ENCODE results near the gene TMSB15B. TPM values are rescaled to one million over a fixed set of nuclear protein-coding genes. Genes with fewer than 3 reads are reported as not detected.
A peak's percentile ranks its signal among the peaks of the same experiment; 100 is the strongest.
"Not testable (repeated sequence)": the region's sequence is repeated elsewhere in the genome, so short reads cannot be mapped to it uniquely, and the experiment has no call there.

TMSB15B gene
- total and polyA plus RNA-seq, 2 donors (not counting 3 experiments of a cell fraction or from before 2014, with no cell fraction given) = 14.5 to 15.1 TPM

GRCh38 chrX:103954259-103954658, 8.2 kb upstream of the TMSB15B start:
- H3K4me1 ChIP-seq (ENCODE audit: control insufficient read depth, extremely low read depth, insufficient read depth, low read length) = no peaks in the 10 kb centered on the region
- FAIRE-seq (no peak), DNase-seq (ENCODE audit: low read depth, low spot score) (no peak)
- no peaks in the 10 kb centered on the region for H4K20me1 ChIP-seq (replicated peaks; ENCODE audit: control insufficient read depth, extremely low read depth, insufficient read depth, low read length)
- no peak for TF ChIP-seq CTCF (IDR thresholded peaks at IDR 0.05; ENCODE audit: extremely low read depth in 1 of 2, insufficient read depth in 1 of 2, low read depth in 1 of 2, low read length in 2 of 2)
- no peak for TF ChIP-seq POLR2AphosphoS5 (IDR thresholded peaks at IDR 0.05; ENCODE audit: insufficient read depth, low read depth, low read length)
- TF ChIP-seq GATA2 (IDR thresholded peaks at IDR 0.05; ENCODE audit: insufficient read depth, insufficient read length, low read depth, low read length) = no peak
- TF ChIP-seq FOS (IDR thresholded peaks at IDR 0.05; ENCODE audit: borderline replicate concordance, insufficient read depth, low read length) = no peak
- no peak for TF ChIP-seq EZH2 (IDR thresholded peaks at IDR 0.05; ENCODE audit: borderline replicate concordance, low read depth, low read length, severe bottlenecking)
- TF ChIP-seq MAX (IDR thresholded peaks at IDR 0.05; ENCODE audit: insufficient read depth, insufficient read length) = no peak
- TF ChIP-seq MYC (IDR thresholded peaks at IDR 0.05; ENCODE audit: low read depth, low read length) = no peak
- TF ChIP-seq POLR2A (IDR thresholded peaks at IDR 0.05; ENCODE audit: low read depth, low read length) = no peak
- no peak for TF ChIP-seq JUN (IDR thresholded peaks at IDR 0.05; ENCODE audit: borderline replicate concordance, insufficient read depth, insufficient read length, low read depth)
- dilution Hi-C loops (cut with MboI; ENCODE audit: extremely low pct_ligation_motif_present, low sequenced_read_pairs) (no loop called here), intact Hi-C loops (cut with micrococcal nuclease) (no loop called here)
- ChIA-PET POLR2A (no interaction called here), CTCF (no interaction called here)
- BruUV-seq (replicated peaks) = no TSS peak
- no peaks in the 10 kb centered on the region for H3K79me2 ChIP-seq (ENCODE audit: control insufficient read depth, insufficient read depth, low read length)
- H3K4me2 ChIP-seq (ENCODE audit: insufficient read depth, low read length) = no peak overlapping the region
- H3K9me1 ChIP-seq (replicated peaks; ENCODE audit: control insufficient read depth, extremely low read depth, insufficient read depth, low read length) = no peaks in the 10 kb centered on the region
- H3K27ac ChIP-seq (ENCODE audit: insufficient read depth, low read depth, low read length) = no peak overlapping the region
- H2AFZ ChIP-seq (ENCODE audit: low read depth, low read length) = no peak overlapping the region
- H3K36me3 ChIP-seq (ENCODE audit: control insufficient read depth in 2 of 2, extremely low read depth in 1 of 2, insufficient read depth in 2 of 2, low read length in 2 of 2) = no peaks in the 10 kb centered on the region
- no peaks in the 10 kb centered on the region for H3K9me3 ChIP-seq (replicated peaks; ENCODE audit: control insufficient read depth, insufficient read depth, low read length)
- H3K4me3 ChIP-seq (replicated peaks in 1 of 3; ENCODE audit: insufficient read depth in 1 of 3, low read depth in 1 of 3, low read length in 3 of 3) = no peak overlapping the region
- no peaks in the 10 kb centered on the region for H3K27me3 ChIP-seq (ENCODE audit: control insufficient read depth in 2 of 2, insufficient read depth in 2 of 2, low read length in 2 of 2)
- H3K9ac ChIP-seq (replicated peaks; ENCODE audit: extremely low read depth, insufficient read depth, low read length) = no peak overlapping the region

GRCh38 chrX:103960599-103960998, 1.8 kb upstream of the TMSB15B start:
- not testable (repeated sequence) for FAIRE-seq; H2AFZ ChIP-seq (ENCODE audit: low read depth, low read length)

GRCh38 chrX:103983508-103983907, 21.1 kb downstream of the TMSB15B start:
- H3K79me2 ChIP-seq (ENCODE audit: control insufficient read depth, insufficient read depth, low read length); H3K9me1 ChIP-seq (replicated peaks; ENCODE audit: control insufficient read depth, extremely low read depth, insufficient read depth, low read length); POLR2A ChIA-PET; H3K4me3 ChIP-seq (replicated peaks in 1 of 3; ENCODE audit: insufficient read depth in 1 of 3, low read depth in 1 of 3, low read length in 3 of 3); H3K36me3 ChIP-seq (ENCODE audit: control insufficient read depth in 2 of 2, extremely low read depth in 1 of 2, insufficient read depth in 2 of 2, low read length in 2 of 2); H3K9me3 ChIP-seq (replicated peaks; ENCODE audit: control insufficient read depth, insufficient read depth, low read length); H2AFZ ChIP-seq (ENCODE audit: low read depth, low read length); H3K4me1 ChIP-seq (ENCODE audit: control insufficient read depth, extremely low read depth, insufficient read depth, low read length); H3K27ac ChIP-seq (ENCODE audit: insufficient read depth, low read depth, low read length); H3K27me3 ChIP-seq (ENCODE audit: control insufficient read depth in 2 of 2, insufficient read depth in 2 of 2, low read length in 2 of 2); BruUV-seq (replicated peaks); dilution Hi-C loops (cut with MboI; ENCODE audit: extremely low pct_ligation_motif_present, low sequenced_read_pairs); DNase-seq (ENCODE audit: low read depth, low spot score); H4K20me1 ChIP-seq (replicated peaks; ENCODE audit: control insufficient read depth, extremely low read depth, insufficient read depth, low read length); CTCF ChIA-PET; H3K9ac ChIP-seq (replicated peaks; ENCODE audit: extremely low read depth, insufficient read depth, low read length); H3K4me2 ChIP-seq (ENCODE audit: insufficient read depth, low read length); intact Hi-C loops (cut with micrococcal nuclease): not testable (repeated sequence)
- FAIRE-seq = peak; percentile 59

More at GRCh38 chrX:103960599-103960998, 1.8 kb upstream of the TMSB15B start:
- H3K4me1 ChIP-seq (ENCODE audit: control insufficient read depth, extremely low read depth, insufficient read depth, low read length); dilution Hi-C loops (cut with MboI; ENCODE audit: extremely low pct_ligation_motif_present, low sequenced_read_pairs); H3K9me3 ChIP-seq (replicated peaks; ENCODE audit: control insufficient read depth, insufficient read depth, low read length); H3K9ac ChIP-seq (replicated peaks; ENCODE audit: extremely low read depth, insufficient read depth, low read length); POLR2A ChIA-PET; CTCF ChIA-PET; H3K36me3 ChIP-seq (ENCODE audit: control insufficient read depth in 2 of 2, extremely low read depth in 1 of 2, insufficient read depth in 2 of 2, low read length in 2 of 2); H3K27me3 ChIP-seq (ENCODE audit: control insufficient read depth in 2 of 2, insufficient read depth in 2 of 2, low read length in 2 of 2); H3K79me2 ChIP-seq (ENCODE audit: control insufficient read depth, insufficient read depth, low read length); H4K20me1 ChIP-seq (replicated peaks; ENCODE audit: control insufficient read depth, extremely low read depth, insufficient read depth, low read length); BruUV-seq (replicated peaks); H3K4me3 ChIP-seq (replicated peaks in 1 of 3; ENCODE audit: insufficient read depth in 1 of 3, low read depth in 1 of 3, low read length in 3 of 3); H3K4me2 ChIP-seq (ENCODE audit: insufficient read depth, low read length); H3K27ac ChIP-seq (ENCODE audit: insufficient read depth, low read depth, low read length); H3K9me1 ChIP-seq (replicated peaks; ENCODE audit: control insufficient read depth, extremely low read depth, insufficient read depth, low read length); intact Hi-C loops (cut with micrococcal nuclease); DNase-seq (ENCODE audit: low read depth, low spot score): not testable (repeated sequence)
